DMS 273 (cell line): ENCODE measurements around the gene BOD1.

Experiments used
- DNase-seq: peaks from one replicate; lab custom pipeline; 2025; ENCODE audit not compliant: unreplicated experiment; lab: John Stamatoyannopoulos, UW

Gene BOD1

DNA sequence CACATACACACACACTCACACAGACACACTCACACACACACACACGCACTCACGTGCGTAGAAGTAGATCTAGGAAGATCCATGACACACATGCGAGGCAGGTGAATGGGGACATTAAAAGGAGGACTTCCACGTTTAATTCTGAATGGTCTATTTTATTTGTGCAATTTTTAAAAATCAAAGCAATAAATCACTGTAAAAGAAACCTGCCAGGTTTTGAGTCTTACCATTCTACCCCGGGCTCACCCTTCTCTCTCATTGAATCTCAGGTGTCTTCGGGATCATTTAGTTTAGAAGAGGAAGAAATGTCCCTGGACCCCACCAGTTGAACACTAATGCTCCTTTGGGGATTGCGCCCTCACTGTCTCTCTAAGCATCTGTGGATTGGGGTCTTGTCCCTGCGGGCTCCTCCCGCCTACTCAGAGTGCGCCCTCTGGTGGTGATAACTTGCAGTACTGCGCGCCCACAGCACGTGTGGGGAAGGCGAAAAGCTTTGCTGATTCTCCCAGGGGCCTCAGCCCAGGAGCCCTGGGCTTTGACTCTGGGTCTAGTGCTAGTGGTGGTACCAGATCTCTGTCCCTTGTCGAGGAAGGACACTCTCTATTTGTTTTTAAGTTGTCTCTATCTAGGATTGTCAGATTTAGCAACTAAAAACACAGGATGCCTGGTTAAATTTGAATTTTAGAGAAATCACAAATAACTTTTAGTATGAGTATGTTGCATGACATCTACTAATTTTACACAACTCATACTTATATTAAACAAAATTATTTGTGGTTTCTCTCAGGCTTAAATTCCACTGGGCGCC, 34.8 kb downstream of the BOD1 start:
- peak; percentile 60 for DNase-seq

DNA sequence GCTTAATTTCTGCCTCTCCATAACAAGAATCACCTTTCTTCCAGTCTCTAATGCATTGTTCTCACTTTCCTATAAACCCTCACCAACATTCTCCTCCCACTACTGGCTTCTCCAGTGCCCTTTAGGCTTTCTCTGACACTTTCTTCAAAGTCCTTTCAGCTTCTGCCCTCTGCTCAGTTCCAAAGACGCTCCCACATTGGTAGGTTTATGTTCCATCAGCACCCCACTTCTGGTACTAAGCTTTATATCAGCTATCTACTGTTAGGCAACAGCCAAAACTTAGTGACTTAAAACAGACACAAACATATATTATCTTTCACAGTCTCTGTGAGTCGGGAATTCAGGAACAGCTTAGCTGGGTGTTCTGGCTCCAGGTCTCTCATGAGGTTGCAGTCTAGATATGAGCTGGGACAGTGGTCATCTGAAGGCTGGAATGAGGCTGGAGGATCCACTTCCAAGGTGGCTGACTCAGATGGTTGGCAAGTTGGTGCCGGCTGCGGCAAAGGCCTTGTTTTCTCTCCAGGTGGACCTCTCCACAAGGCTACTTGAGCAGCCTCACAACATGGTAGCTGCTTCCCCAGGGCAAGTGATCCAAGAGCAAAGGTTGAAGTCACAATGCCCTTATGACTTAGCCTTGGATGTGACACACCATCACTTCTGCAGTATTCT, 37.4 kb downstream of the BOD1 start:
- no peak for DNase-seq

DNA sequence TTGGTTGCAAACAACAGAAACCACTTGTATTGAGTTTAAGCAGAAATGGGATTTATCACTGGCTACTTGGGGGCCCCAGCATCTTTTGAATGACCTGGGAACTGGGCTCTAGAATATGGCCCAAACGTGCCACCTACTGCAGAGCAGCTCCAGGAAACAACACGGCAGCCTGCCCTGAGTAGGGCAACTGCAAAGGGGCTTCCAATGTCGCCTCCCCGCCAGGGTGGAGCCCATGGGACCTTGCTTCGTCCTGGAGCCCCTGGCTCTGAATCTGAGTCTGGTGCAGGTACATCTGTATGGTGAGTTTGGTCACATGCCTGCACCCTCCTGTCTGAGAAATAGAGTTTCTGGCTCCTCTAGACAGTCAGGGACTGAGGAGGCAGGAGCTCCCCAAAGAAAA, 38.6 kb downstream of the BOD1 start:
- DNase-seq: no peak

DNA sequence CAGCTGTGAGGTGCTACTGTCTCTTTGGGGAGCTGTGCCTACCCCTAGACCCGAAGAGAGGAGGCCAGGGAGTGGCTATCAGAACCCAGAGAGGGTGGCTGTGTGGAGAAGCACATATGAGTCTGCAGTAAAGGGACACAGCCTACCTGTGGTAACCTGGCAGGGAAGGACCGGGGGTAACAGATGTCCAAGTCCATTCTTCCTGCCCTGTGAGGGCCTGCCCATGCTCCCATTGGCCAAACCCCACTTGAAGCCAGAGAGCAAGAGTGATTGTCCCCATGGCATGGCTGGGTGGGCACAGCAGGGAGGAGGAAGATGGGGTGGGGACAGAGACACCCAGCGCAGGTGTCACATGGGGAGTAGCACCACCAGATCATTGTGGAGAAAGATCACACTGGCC, 39.3 kb downstream of the BOD1 start:
- no peak for DNase-seq

DNA sequence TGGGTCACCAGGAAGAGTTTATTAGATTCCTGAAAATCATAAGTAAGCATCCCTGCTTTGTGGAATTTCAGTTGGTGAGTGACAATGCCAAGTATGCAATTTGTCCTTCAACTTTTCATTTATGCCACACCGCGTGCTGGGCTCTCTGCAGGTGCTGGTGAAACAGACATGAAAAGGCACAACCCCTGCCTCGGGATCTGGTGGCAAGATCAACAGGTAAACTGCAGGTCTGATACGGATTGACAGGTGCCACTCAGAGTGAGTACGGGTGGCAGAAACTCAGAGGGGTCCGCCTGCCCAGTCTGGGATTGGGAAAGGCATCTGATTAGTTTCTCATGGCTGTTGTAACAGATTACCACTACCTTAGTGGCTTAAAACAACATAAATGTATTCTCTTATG, 40.5 kb downstream of the BOD1 start:
- DNase-seq: no peak

- DNase-seq: no peak
Measured at GRCh38 chr5:173574983-173575382, 41.5 kb downstream of the BOD1 start.

- peak; percentile 81 for DNase-seq
Measured at GRCh38 chr5:173573126-173573960, 43.1 kb downstream of the BOD1 start.

DNA sequence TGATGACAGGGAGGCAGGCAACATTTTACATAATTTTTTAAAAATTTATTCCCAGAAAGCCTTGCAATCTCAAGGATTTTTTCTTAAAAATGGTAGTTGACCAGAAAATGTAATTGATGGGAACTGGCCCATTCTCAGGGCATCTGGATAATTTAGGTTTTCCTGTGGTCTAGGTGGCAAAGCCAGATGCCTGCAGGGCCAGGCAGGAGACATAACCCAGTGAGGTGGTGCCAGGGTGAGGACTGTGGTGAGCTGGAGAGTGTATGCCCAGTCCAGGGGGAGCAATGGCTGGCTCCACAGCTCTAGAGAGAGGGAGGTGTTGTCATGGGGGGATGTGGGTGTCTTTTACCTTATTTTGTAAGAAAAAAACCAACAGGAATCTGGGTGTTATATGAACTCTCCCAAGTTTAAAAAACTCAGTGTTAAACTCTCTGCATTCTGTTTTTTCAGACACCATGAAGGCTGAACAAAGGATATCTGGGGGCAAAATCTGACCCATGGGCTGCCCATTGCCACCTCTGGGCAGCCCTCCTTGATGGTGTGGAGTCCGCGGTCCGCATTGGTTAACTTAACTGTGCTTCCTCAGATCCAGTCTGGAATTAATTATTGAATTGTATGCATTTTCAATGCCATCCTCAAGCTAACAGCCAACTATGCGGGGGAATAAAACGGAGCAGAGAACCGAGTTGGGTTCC, 43.9 kb downstream of the BOD1 start:
- DNase-seq: no peak

GRCh38 chr5:173570321-173571090, 45.9 kb downstream of the BOD1 start:
- DNase-seq: no peak

GRCh38 chr5:173568703-173569102, 47.7 kb downstream of the BOD1 start:
- no peak for DNase-seq

DNA sequence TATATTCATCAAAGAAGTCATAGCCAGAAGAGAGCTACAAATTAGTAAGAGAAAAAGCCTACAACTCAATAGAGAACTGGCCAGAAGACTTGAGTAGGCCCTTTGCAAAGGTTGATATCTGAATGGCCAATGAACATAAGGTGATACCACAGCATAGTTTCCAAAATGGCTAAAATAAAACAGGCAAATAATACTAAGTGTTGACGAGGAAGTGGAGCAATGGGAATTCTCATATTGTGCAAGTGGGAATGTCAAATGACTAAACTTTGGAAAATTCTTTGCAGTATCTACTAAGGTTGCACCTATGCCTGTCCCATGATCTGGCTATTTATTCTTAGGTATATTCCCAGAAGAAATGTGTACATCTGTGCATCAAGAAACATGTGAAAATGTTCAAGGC, 48.3 kb downstream of the BOD1 start:
- no peak for DNase-seq

- DNase-seq: no peak
Measured at GRCh38 chr5:173567548-173567947, 48.9 kb downstream of the BOD1 start.

DNA sequence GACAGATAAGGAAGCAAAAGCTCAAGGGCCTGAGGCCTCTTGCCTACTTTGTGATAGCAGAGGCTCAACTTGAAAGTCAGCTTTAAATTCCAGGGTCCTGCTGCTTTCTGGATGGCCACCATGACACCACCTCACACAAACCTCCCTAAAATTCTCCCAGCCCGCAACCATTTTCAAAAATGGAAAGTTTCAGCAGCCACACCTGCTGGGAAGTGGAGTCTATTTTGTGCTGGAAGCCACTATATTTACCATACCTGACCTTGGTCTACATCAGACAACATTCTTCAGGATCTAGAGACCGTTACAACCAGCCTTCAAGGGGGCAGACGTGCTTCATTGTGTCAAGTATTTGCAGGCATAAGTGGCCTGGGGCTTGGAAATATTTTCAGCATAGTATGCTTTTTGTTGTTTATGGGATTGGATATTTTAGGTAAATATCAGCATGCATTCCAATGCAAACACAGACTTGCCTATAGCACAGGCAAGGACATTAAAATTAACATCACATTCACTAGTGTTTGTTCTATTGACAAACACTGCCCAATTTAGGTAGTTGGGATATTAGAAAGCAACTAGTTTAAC, 50.9 kb downstream of the BOD1 start:
- no peak for DNase-seq

DNA sequence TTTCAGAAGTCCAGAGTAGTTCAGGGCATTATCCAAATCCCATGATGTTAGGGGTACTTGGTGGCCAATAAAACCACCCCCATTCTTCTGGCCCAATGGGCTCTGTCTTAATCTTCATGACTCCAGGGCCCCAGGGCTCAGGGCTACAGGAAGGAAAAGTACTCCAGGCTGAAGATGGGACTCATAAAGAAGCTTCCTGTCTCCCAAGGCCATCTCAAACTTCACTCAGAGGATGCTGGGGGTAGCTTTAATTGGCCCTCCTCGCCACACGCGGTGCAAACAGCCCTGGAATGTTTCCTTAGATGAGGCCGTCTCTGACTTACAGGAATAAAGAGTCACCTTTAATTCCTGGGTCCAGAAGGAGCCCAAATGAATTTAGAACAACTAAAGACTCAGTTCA, 52.3 kb downstream of the BOD1 start:
- DNase-seq: no peak

DNA sequence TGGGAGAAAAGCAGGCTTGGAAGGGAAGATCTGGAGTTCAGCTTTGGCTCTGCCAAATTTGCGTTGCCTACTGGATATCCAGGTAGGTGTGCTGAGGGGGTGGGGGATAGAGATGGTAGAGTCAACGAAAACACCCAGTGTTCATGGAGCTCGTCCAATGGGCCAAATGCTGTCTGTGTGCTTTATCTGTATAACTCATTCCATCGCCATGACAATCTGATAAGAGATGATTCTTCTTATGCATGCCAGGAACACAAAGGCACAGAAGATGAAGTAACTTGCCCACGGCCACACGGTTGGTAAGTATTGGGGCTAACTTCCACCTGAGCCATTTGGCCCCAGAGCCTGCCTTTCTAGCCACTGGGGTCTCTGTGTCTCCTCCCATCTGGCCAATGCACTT, 53.2 kb downstream of the BOD1 start:
- DNase-seq: no peak

GRCh38 chr5:173562451-173562850, 54.0 kb downstream of the BOD1 start:
- no peak for DNase-seq
